ENCODE data around the gene HSD17B13. TPM values are rescaled to one million over a fixed set of nuclear protein-coding genes. Genes with fewer than 3 reads are reported as not detected.

HSD17B13 gene
- total and polyA plus RNA-seq, 2 of the 13 experiments (the other 11 are each of a cell fraction or from before 2014, with no cell fraction given), result 0.04 to 0.15 TPM

- TF ChIP-seq DBP (CRISPR knock-in tag; IDR thresholded peaks at IDR 0.05; ENCODE audit: not compliant biosample characterization) (no peak), FOXO4 (CRISPR knock-in tag; conservative IDR thresholded peaks at IDR 0.05) (no peak), HHEX (CRISPR knock-in tag; IDR thresholded peaks at IDR 0.05) (peak; percentile 73; the same call in 1 of the 2 replicates), FOXC1 (CRISPR knock-in tag; IDR thresholded peaks at IDR 0.05; ENCODE audit: borderline replicate concordance) (0 out of 2 replicates have a peak, but pooled peaks have one; percentile 16), ZMYM3 (CRISPR knock-in tag; IDR thresholded peaks at IDR 0.05) (peak; percentile 61; the same call in 1 of the 2 replicates), WIZ (CRISPR knock-in tag; IDR thresholded peaks at IDR 0.05) (0 out of 2 replicates have a peak, but pooled peaks have one; percentile 34), ZSCAN22 (CRISPR knock-in tag; IDR thresholded peaks at IDR 0.05) (peak; percentile 90), ZNF230 (CRISPR knock-in tag; IDR thresholded peaks at IDR 0.05) (no peak), CBFB (CRISPR knock-in tag; IDR thresholded peaks at IDR 0.05) (0 out of 2 replicates have a peak, but pooled peaks have one; percentile 40), HBP1 (CRISPR knock-in tag; IDR thresholded peaks at IDR 0.05; ENCODE audit: low read depth) (0 out of 2 replicates have a peak, but pooled peaks have one; percentile 43), NCOA1 (CRISPR knock-in tag; IDR thresholded peaks at IDR 0.05) (peak; percentile 27; the same call in 1 of the 2 replicates), GMEB1 (CRISPR knock-in tag; IDR thresholded peaks at IDR 0.05; ENCODE audit: borderline replicate concordance) (peak; percentile 51; the same call in 1 of the 2 replicates), SOX13 (IDR thresholded peaks at IDR 0.05) (peak; percentile 73), SOX13 (CRISPR knock-in tag; conservative IDR thresholded peaks at IDR 0.05 in 1 of 2, IDR thresholded peaks at IDR 0.05 in 1 of 2) (peak in 1 of 2 experiments; percentile 92; a peak in 2 of 4 replicates), FOXO1 (CRISPR knock-in tag; IDR thresholded peaks at IDR 0.05) (peak; percentile 94), RFX5 (IDR thresholded peaks at IDR 0.05; ENCODE audit: low read depth, low read length) (no peak), ZBTB49 (CRISPR knock-in tag; IDR thresholded peaks at IDR 0.05; ENCODE audit: borderline replicate concordance) (no peak), BRCA1 (CRISPR knock-in tag; IDR thresholded peaks at IDR 0.05) (peak; percentile 37; the same call in 1 of the 2 replicates)
Measured at GRCh38 chr4:87278335-87278794, 44.3 kb downstream of the HSD17B13 start (continued).
